AG09309 (cell line): ENCODE data around the gene PCDHB16.
"Not testable (repeated sequence)": the region's sequence is repeated elsewhere in the genome, so short reads cannot be mapped to it uniquely, and the experiment has no call there.

Experiments used
- DNase-seq: peaks from one replicate; pipeline ENCODE4 v3.0.0-alpha.2; 2010; ENCODE audit warnings: low read depth
- H3K4me3 ChIP-seq: 2 replicates; pipeline ENCODE4 v1.5.1; 2011; ENCODE audit warnings: mild to moderate bottlenecking, low read depth, low read length, moderate library complexity; ENCODE audit not compliant: control insufficient read depth
- CTCF ChIP-seq: IDR thresholded peaks from 2 replicates; pipeline ENCODE4 v1.5.1; 2011; ENCODE audit warnings: mild to moderate bottlenecking, low read depth, low read length, inconsistent platforms; ENCODE audit not compliant: insufficient read depth, control insufficient read depth; ENCODE audit errors: missing control alignments

The PCDHB16 gene

GRCh38 chr5:141182248-141182647 lies at the start of gene PCDHB16:
Gene PCDHB16, plus strand, starts transcription at chr5:141182387. Its CDS starts 173 bp downstream, at chr5:141182560.
- DNase-seq = no peak
- TF ChIP-seq CTCF = peak; percentile 61
- H3K4me3 ChIP-seq = peak within 1 kb of the TSS; percentile 34

GRCh38 chr5:141135030-141135717 lies 47.0 kb upstream of the PCDHB16 start, which contains the start of gene PCDHB5:
Gene PCDHB5, plus strand, starts transcription at chr5:141135206. Its CDS starts 229 bp downstream, at chr5:141135435.
- peak within 1 kb of the TSS; percentile 41 for H3K4me3 ChIP-seq
- DNase-seq = no peak
- TF ChIP-seq CTCF = peak; percentile 70

- peak overlapping the region; percentile 41; the same call in 1 of the 2 replicates for H3K4me3 ChIP-seq
- no peak for TF ChIP-seq CTCF
- no peak for DNase-seq
Observed at GRCh38 chr5:141135718-141136266, 46.4 kb upstream of the PCDHB16 start.

- DNase-seq, H3K4me3 ChIP-seq: not testable (repeated sequence)
Observed at GRCh38 chr5:141137346-141137745, 44.8 kb upstream of the PCDHB16 start.

GRCh38 chr5:141149812-141150211 lies 32.4 kb upstream of the PCDHB16 start, which contains the start of gene PCDHB6:
Gene PCDHB6, plus strand, starts transcription at chr5:141150057. Its CDS starts 201 bp downstream, at chr5:141150258.
- no peak for DNase-seq
- peak; percentile 54 for TF ChIP-seq CTCF
- H3K4me3 ChIP-seq = peak within 1 kb of the TSS; percentile 32

- H3K4me3 ChIP-seq = peak overlapping the region; percentile 32
- no peak for TF ChIP-seq CTCF
- no peak for DNase-seq
Observed at GRCh38 chr5:141150224-141150992, 31.8 kb upstream of the PCDHB16 start.

- H3K4me3 ChIP-seq = no peak overlapping the region
- no peak for TF ChIP-seq CTCF
- no peak for DNase-seq
Observed at GRCh38 chr5:141150993-141151325, 31.2 kb upstream of the PCDHB16 start.

GRCh38 chr5:141151632-141152031 lies 30.6 kb upstream of the PCDHB16 start:
- H3K4me3 ChIP-seq, DNase-seq: not testable (repeated sequence)

- not testable (repeated sequence) for H3K4me3 ChIP-seq, DNase-seq
Observed at GRCh38 chr5:141152096-141152495, 30.1 kb upstream of the PCDHB16 start.
